Upper lobe of left lung (tissue), 4 donors: ENCODE results near the gene SCYGR1.

ENCODE experiments used
- CTCF ChIP-seq, 6 experiments: fragments of 450-650 bp in 4 of 6; fragments of 200-600 bp in 2 of 6; sonication (generic) in 2 of 6; IDR thresholded peaks; one replicate each; pipeline ENCODE4 v1.5.1; 2016 to 2019; ENCODE audit warnings: antibody characterized with exemption in 6 of 6
- EP300 ChIP-seq, 4 donors: sonication (generic); formaldehyde crosslinking; IDR thresholded peaks; one replicate each; pipeline ENCODE4 v1.5.1; 2017; ENCODE audit warnings: antibody characterized with exemption in 4 of 4, control low read depth in 2 of 4
- POLR2A ChIP-seq, 4 donors: fragments of 450-650 bp; IDR thresholded peaks; one replicate each; pipeline ENCODE4 v1.5.1; 2016 to 2017; ENCODE audit warnings: antibody characterized with exemption in 4 of 4, mild to moderate bottlenecking in 2 of 4
- POLR2AphosphoS5 ChIP-seq, 2 donors: sonication (generic); formaldehyde crosslinking; IDR thresholded peaks; one replicate each; pipeline ENCODE4 v1.5.1; 2017; ENCODE audit warnings: antibody characterized with exemption in 2 of 2

- no peak for TF ChIP-seq CTCF (IDR thresholded peaks at IDR 0.05)
- TF ChIP-seq POLR2A (IDR thresholded peaks at IDR 0.05), result no peak
- no peak for TF ChIP-seq POLR2AphosphoS5 (IDR thresholded peaks at IDR 0.05)
- no peak for TF ChIP-seq EP300 (IDR thresholded peaks at IDR 0.05)
Observed at GRCh38 chr2:227386630-227387029, 1.1 kb downstream of the SCYGR1 start.
